Activated T-cell treated with anti-CD3 and anti-CD28 coated beads for 4 hours (primary cell): ENCODE results near the gene NUMBL.

Experiments
- DNase-seq: peaks from one replicate; pipeline ENCODE4 v3.0.0-alpha.2; 2020

Gene NUMBL

DNA sequence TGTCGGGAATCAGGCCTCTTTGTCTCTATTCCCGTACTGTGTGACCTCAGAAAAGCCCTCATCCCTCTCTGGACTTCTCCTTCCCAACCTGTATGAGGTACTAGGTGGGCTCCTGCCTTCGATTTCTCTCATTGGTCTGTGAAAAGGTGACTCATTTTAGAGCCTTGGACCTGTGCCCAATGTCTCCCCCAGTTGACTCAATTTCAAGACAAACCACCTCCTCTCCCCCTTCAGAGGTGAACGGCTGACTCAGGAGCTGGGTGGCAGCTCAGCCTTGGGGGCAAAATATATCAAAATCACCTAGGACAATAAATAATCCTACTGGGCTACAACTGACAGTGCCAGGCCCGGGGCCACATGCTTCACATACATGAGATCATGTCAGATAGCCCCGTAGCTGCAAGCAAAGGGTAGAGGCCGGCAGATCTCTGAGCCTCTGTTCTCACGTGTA lies 25.6 kb upstream of the NUMBL start:
- peak; percentile 74 for DNase-seq

- peak; percentile 87 for DNase-seq
Observed at GRCh38 chr19:40714441-40715299, 24.2 kb upstream of the NUMBL start.

DNA sequence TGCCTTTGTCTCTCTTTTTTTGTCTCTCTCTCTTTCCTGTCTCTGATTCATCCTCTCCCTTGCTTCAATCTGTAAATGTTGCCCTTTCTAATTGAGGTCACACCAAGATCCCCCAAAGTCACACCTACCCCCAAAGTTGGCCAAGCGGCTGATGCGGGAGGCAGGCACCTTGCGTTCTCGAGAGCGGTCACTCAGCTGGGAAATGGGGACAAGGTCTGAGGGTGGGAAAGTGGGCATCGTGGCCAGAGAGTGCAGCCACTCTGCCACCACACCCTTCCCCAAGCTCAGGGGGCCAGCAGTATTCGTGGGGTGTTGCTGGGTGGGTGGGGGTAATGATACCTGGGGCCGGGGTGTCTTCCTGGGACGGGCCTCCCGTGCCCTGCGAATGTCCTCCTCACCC lies 23.5 kb upstream of the NUMBL start:
- DNase-seq: no peak

- no peak for DNase-seq
Observed at GRCh38 chr19:40709817-40710216, 19.4 kb upstream of the NUMBL start.

- DNase-seq: no peak
Observed at GRCh38 chr19:40707615-40708014, 17.2 kb upstream of the NUMBL start.

GRCh38 chr19:40705950-40706619 lies 15.6 kb upstream of the NUMBL start:
- DNase-seq: no peak

DNA sequence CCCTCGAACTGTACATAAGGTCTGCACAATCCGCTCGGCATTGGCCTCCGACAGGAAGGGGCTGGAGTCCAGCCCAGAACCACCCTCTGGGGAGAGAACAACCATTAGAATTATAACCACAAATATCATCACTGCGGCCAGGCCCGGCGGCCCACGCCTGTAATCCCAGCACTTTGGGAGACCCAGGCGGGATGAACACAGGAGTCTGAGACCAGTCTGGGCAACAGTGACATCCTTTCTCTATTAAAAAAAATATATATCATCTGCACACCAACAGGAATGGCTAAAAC lies 14.9 kb upstream of the NUMBL start:
- DNase-seq: no peak

GRCh38 chr19:40704491-40705361 lies 14.3 kb upstream of the NUMBL start:
- DNase-seq: no peak

DNA sequence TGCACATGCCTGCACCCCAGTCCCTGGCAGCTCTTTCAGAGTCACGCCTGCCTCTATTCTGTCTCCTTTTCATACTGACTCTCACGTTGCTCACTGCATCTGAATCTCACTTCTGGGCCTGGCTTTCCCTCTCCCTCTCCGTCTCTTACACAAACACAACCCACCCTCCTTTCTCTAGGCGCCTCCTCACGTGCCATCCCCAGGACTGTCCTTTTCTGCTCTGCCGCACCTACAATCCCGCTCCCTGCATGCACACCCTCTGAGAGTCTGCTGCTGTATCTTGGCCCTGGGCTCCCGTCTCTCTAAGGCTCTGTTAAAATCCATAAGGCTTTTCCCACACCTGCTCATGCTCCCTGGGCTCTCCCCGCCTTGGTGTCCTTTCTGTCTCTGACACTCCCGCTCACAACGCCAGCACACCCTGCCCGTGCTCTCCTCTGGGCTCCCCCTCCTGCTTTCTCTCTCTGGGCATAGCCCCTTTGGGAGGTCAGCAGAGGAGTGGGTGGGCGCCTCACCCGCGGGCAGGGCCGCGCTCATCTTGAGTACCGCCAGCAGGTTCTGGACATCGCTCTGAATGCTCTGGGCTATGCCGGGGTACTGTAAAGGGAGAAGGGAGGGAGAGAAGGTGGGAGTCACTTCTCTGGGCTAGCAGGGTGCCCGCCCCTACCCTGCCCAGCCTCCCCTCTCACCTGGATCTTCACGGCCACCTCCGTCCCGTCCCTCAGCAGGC lies 12.7 kb upstream of the NUMBL start:
- DNase-seq: no peak

DNA sequence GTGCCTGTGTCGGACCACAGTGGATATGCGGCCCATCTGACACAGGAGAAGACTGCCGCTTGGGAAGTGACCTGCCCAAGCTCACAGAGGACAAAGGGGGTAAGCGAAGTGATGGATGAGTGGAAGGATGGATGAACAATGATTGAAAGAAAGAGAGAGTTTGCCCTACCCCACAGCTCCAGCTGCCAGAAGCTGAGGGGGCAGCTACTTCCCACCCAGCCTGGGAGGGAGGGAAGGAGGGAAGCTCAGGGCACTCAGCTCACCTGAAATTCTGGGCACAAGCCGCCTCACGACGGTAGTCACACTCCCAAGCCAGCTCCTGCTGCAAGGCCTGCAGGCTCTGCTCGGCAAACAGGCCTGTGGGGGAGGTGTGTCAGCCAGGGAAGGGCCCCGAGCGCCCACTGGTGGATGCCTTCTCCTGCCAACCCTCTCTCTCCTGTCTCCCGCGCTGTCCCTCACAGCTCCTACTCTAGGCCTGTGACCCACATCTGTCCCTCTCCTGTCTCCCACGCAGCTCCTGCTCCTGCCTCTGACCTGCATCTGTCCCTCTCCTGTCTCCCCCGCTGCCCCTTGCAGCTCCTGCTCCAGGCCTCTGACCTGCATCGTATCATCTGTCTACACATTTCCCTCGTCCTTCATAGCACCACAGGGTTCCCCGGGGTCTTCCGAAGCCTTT lies 12.0 kb upstream of the NUMBL start:
- no peak for DNase-seq

- DNase-seq: no peak
Observed at GRCh38 chr19:40701758-40702157, 11.3 kb upstream of the NUMBL start.

GRCh38 chr19:40700083-40700482 lies 9.6 kb upstream of the NUMBL start:
- no peak for DNase-seq

DNA sequence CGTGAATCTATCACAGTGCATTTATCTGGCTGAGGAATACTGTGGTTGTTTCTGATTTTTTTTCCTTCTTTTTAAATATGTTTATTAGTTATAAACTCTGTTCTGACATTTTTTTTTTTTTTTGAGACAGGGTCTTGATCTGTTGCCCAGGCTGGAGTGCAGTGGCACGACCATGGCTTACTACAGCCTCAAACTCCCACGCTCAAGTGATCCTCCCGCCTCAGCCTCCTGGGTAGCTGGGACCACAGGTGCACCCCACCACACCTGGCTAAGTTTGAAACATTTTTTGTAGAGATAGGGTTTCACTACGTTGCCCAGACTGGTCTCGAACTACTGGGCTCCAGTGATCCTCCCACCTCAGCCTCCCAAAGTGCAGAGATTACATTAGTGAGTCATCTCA lies 6.6 kb upstream of the NUMBL start:
- no peak for DNase-seq

DNA sequence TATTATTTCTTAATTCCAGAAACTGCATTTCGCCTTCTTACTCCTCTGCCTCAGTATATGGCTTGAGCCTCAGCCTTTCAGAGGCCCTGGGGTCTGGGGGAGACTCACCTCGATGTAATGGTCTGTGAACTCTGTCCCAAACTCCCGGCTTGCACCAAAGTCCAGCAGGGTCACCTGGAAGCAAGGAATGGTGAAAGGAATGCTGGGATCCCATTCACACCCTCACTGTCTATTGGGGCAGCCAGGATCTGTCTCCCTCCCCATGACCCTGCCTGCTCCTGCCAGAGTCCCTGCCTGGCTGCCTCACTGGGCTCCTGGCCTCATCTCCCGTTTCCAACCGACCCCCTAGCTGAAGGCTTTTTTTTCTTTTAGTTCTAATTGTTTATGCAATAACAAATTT lies 5.4 kb upstream of the NUMBL start:
- no peak for DNase-seq

DNA sequence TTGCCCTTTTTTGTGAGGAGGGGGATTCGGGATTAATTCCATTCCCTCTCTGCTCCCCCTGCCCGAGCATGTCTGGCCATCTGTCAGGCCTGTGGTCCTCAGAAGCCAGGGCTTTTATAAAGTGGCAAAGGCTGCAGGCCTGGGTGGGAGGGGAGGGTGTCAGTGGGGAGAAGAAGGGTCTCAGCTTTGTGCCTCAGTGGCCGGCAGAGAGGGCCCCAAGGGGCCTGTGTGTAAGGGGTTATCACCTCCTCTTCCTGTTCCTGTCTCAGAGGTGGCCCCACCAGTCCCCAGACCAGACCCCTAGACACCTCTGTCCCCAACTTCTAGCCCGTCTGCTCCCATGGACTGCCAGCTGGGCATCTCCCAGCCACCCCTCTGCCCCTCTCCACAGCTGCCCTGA lies 3.4 kb upstream of the NUMBL start:
- no peak for DNase-seq

GRCh38 chr19:40693150-40693788 lies 2.8 kb upstream of the NUMBL start:
- DNase-seq: no peak

DNA sequence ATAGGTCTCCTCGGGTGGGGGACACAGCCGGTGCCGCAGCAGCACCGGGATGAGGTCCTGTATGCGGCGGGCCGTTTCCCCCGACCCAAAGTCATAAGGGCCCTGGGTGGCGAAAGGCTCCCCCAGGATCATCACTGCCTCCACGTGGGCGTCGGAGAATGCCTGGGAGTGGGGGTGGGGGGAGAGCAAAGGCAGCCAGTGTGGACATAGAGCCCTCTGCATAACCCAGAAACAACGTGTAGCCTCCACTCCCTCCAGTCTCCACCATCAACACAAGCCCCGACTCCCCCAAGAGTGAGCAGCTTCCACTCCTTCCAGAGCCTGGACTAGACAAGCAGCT lies 1.7 kb upstream of the NUMBL start:
- DNase-seq: no peak

- no peak for DNase-seq
Observed at GRCh38 chr19:40691421-40692211, 1.2 kb upstream of the NUMBL start.

- DNase-seq: peak; percentile 74
Observed at GRCh38 chr19:40690693-40691420, 406 bp upstream of the NUMBL start.

- DNase-seq: no peak
Observed at GRCh38 chr19:40689339-40690049, 957 bp downstream of the NUMBL start.
